ENCODE results near the gene TMCO1. TPM values are rescaled to one million over a fixed set of nuclear protein-coding genes. Genes with fewer than 3 reads are reported as not detected.

Gene TMCO1
- polyA plus RNA-seq, 1 of the 3 experiments (the other 2 are of a cell fraction): 54.4 TPM

DNA sequence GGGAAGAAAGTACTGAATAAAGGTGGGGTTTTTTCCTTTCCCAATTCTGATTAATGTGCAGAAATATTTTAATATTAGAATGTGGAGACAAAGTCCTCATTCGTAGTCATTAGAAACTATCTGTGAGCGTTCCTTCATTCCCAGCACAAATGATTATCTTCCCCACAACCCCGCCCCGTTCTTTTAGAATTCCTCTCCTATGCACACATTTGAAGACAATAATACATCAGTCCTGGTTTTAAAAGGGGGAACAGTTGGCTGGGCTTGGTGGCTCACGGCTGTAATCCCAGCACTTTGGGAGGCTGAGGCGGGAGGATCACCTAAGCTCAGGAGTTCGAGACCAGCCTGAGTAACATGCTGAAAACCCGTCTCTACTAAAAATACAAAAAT is 71.2 kb downstream of the TMCO1 start:
- Histone ChIP-seq H3K4me2 (peak overlapping the region; percentile 86), H3K9me2 (no peaks in the 10 kb centered on the region), H3K9me3 (no peaks in the 10 kb centered on the region), H3F3A (replicated peaks; ENCODE audit: insufficient read depth) (peaks cover 23% of the 10 kb centered on the region), H3K9ac (peak overlapping the region; percentile 97), H2AFZ (ENCODE audit: low read depth) (peak overlapping the region; percentile 100), H3K4me3 (ENCODE audit: low read depth in 2 of 2, low read length in 1 of 2) (peak overlapping the region; percentile 59 to 97), H4K20me1 (ENCODE audit: insufficient read depth) (no peaks in the 10 kb centered on the region; the same call in 1 of the 2 replicates), H3K27me3 (ENCODE audit: insufficient read depth) (no peaks in the 10 kb centered on the region), H3K79me2 (ENCODE audit: insufficient read depth) (peaks cover 54% of the 10 kb centered on the region), H3K27ac (ENCODE audit: low read depth in 2 of 2, low read length in 1 of 2) (peak overlapping the region in 1 of 2 experiments; percentile 92; a peak in 2 of 4 replicates), H3K36me3 (replicated peaks in 1 of 2; ENCODE audit: control insufficient read depth in 1 of 2, insufficient read depth in 2 of 2, low read length in 1 of 2) (peaks cover 0 to 3% of the 10 kb centered on the region in 2 experiments), H3K4me1 (ENCODE audit: control insufficient read depth in 1 of 2, insufficient read depth in 2 of 2, low read depth in 1 of 2, low read length in 1 of 2) (peaks cover 0 to 12% of the 10 kb centered on the region in 2 experiments; a peak in 2 of 4 replicates)
- ChIA-PET POLR2A (interaction anchor here (0.8 to 1.2 kb wide), 6 partner anchors 12 to 131 kb away, joined by 3 to 5 read pairs (median 3); partner anchors contain the start of gene TMCO1), CTCF (interaction anchor here (0.6 to 2.3 kb wide), 15 partner anchors 9 to 657 kb away, joined by 3 to 7 read pairs (median 3); no protein-coding TSS in a partner anchor)
- peak; percentile 12 for DNase-seq
- no peak for TF ChIP-seq CHD2 (IDR thresholded peaks at IDR 0.05; ENCODE audit: low read length, partially characterized antibody)
- no peak for TF ChIP-seq MXI1 (IDR thresholded peaks at IDR 0.05; ENCODE audit: low read depth, low read length)
- no peak for TF ChIP-seq EP300 (IDR thresholded peaks at IDR 0.05; ENCODE audit: borderline replicate concordance in 1 of 2, low read depth in 1 of 2, low read length in 1 of 2)
- TF ChIP-seq GABPA (IDR thresholded peaks at IDR 0.05; ENCODE audit: low read depth): no peak
- TF ChIP-seq, protein P1, sequence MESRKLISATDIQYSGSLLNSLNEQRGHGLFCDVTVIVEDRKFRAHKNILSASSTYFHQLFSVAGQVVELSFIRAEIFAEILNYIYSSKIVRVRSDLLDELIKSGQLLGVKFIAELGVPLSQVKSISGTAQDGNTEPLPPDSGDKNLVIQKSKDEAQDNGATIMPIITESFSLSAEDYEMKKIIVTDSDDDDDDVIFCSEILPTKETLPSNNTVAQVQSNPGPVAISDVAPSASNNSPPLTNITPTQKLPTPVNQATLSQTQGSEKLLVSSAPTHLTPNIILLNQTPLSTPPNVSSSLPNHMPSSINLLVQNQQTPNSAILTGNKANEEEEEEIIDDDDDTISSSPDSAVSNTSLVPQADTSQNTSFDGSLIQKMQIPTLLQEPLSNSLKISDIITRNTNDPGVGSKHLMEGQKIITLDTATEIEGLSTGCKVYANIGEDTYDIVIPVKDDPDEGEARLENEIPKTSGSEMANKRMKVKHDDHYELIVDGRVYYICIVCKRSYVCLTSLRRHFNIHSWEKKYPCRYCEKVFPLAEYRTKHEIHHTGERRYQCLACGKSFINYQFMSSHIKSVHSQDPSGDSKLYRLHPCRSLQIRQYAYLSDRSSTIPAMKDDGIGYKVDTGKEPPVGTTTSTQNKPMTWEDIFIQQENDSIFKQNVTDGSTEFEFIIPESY (IDR thresholded peaks at IDR 0.05; ENCODE audit: borderline replicate concordance, low read depth): no peak
- TF ChIP-seq, protein P2, sequence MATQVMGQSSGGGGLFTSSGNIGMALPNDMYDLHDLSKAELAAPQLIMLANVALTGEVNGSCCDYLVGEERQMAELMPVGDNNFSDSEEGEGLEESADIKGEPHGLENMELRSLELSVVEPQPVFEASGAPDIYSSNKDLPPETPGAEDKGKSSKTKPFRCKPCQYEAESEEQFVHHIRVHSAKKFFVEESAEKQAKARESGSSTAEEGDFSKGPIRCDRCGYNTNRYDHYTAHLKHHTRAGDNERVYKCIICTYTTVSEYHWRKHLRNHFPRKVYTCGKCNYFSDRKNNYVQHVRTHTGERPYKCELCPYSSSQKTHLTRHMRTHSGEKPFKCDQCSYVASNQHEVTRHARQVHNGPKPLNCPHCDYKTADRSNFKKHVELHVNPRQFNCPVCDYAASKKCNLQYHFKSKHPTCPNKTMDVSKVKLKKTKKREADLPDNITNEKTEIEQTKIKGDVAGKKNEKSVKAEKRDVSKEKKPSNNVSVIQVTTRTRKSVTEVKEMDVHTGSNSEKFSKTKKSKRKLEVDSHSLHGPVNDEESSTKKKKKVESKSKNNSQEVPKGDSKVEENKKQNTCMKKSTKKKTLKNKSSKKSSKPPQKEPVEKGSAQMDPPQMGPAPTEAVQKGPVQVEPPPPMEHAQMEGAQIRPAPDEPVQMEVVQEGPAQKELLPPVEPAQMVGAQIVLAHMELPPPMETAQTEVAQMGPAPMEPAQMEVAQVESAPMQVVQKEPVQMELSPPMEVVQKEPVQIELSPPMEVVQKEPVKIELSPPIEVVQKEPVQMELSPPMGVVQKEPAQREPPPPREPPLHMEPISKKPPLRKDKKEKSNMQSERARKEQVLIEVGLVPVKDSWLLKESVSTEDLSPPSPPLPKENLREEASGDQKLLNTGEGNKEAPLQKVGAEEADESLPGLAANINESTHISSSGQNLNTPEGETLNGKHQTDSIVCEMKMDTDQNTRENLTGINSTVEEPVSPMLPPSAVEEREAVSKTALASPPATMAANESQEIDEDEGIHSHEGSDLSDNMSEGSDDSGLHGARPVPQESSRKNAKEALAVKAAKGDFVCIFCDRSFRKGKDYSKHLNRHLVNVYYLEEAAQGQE (IDR thresholded peaks at IDR 0.05; ENCODE audit: low read depth, low read length): no peak
- TF ChIP-seq RXRA (IDR thresholded peaks at IDR 0.05; ENCODE audit: borderline replicate concordance, low read depth): no peak
- TF ChIP-seq USF2 (IDR thresholded peaks at IDR 0.05; ENCODE audit: borderline replicate concordance, low read depth, low read length): no peak
- TF ChIP-seq MAX (IDR thresholded peaks at IDR 0.05; ENCODE audit: low read depth): no peak
- no peak for TF ChIP-seq NFIC (IDR thresholded peaks at IDR 0.05; ENCODE audit: borderline replicate concordance)
- no peak for TF ChIP-seq ELF1 (IDR thresholded peaks at IDR 0.05)
- no peak for TF ChIP-seq FOXJ3 (CRISPR knock-in tag; IDR thresholded peaks at IDR 0.05)
- TF ChIP-seq MEF2A (IDR thresholded peaks at IDR 0.05; ENCODE audit: borderline replicate concordance, low read depth): no peak
- no peak for TF ChIP-seq SMC3 (IDR thresholded peaks at IDR 0.05; ENCODE audit: low read depth, low read length)
- TF ChIP-seq POLR2AphosphoS5 (IDR thresholded peaks at IDR 0.05; ENCODE audit: low read depth, low read length): no peak
- TF ChIP-seq TCF12 (IDR thresholded peaks at IDR 0.05): no peak
- TF ChIP-seq SIN3A (IDR thresholded peaks at IDR 0.05; ENCODE audit: borderline replicate concordance, low read depth, low read length): no peak
- TF ChIP-seq FOSL2 (IDR thresholded peaks at IDR 0.05; ENCODE audit: borderline replicate concordance, low read depth): no peak
- no peak for TF ChIP-seq PBX3 (IDR thresholded peaks at IDR 0.05)
- TF ChIP-seq, protein P3, sequence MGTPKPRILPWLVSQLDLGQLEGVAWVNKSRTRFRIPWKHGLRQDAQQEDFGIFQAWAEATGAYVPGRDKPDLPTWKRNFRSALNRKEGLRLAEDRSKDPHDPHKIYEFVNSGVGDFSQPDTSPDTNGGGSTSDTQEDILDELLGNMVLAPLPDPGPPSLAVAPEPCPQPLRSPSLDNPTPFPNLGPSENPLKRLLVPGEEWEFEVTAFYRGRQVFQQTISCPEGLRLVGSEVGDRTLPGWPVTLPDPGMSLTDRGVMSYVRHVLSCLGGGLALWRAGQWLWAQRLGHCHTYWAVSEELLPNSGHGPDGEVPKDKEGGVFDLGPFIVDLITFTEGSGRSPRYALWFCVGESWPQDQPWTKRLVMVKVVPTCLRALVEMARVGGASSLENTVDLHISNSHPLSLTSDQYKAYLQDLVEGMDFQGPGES (IDR thresholded peaks at IDR 0.05; ENCODE audit: low read depth, low read length): no peak
- 16% methylated on average over 8 of the region's 8 CpGs for WGBS (ENCODE audit: low lambda C conversion rate)

Measured in SK-N-SH (cell line).